ENCODE data around the gene NIPSNAP2. TPM values are rescaled to one million over a fixed set of nuclear protein-coding genes. Genes with fewer than 3 reads are reported as not detected.
A peak's percentile ranks its signal among the peaks of the same experiment; 100 is the strongest.
"Not testable (repeated sequence)": the region's sequence is repeated elsewhere in the genome, so short reads cannot be mapped to it uniquely, and the experiment has no call there.

Gene NIPSNAP2
- total RNA-seq, 1 donor from 2014 or later, result 39.4 TPM

DNA sequence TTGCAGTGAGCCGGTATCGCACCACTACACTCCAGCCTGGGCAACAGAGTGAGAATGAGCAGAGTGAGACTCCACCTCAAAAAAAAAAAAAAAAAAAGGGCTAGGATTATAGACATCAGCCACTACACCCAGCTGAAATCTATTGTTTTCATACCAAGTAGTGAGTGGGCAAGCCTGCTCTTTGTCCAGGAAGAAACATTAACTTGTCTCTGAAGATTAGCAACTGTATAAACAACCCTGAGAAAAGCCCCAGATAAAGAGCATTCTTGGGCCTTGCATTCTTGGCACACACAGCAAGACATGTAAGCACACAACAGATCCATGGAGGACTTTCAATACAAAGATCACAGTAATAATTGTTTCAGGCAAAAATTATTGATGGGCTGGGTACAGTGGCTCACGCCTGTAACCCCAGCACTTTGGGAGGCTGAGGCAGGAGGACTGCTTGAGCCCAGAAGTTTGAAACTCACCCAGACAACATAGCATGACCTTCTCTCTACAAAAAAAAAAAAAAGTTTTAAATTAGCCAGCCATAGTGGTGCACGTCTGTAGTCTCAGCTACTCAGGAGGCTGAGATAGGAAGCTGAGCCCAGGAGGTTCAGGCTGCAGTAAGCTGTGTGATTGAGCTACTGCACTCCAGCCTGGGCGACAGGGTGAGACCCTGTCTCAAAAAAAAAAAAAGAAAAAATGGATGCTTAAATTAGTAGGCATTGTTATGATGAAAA, 82.5 kb downstream of the NIPSNAP2 start:
- peaks cover 8% of the 10 kb centered on the region for H3K4me1 Mint-ChIP-seq (ENCODE audit: unreplicated experiment)
- peaks cover 3% of the 10 kb centered on the region for H3K27me3 Mint-ChIP-seq (ENCODE audit: unreplicated experiment)
- H3K36me3 Mint-ChIP-seq (ENCODE audit: low read depth, unreplicated experiment), result peaks cover 4% of the 10 kb centered on the region
- TF ChIP-seq, protein P1, sequence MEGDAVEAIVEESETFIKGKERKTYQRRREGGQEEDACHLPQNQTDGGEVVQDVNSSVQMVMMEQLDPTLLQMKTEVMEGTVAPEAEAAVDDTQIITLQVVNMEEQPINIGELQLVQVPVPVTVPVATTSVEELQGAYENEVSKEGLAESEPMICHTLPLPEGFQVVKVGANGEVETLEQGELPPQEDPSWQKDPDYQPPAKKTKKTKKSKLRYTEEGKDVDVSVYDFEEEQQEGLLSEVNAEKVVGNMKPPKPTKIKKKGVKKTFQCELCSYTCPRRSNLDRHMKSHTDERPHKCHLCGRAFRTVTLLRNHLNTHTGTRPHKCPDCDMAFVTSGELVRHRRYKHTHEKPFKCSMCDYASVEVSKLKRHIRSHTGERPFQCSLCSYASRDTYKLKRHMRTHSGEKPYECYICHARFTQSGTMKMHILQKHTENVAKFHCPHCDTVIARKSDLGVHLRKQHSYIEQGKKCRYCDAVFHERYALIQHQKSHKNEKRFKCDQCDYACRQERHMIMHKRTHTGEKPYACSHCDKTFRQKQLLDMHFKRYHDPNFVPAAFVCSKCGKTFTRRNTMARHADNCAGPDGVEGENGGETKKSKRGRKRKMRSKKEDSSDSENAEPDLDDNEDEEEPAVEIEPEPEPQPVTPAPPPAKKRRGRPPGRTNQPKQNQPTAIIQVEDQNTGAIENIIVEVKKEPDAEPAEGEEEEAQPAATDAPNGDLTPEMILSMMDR (IDR thresholded peaks at IDR 0.05; ENCODE audit: unreplicated experiment), result no peak
- no peak overlapping the region for H3K4me3 Mint-ChIP-seq (ENCODE audit: unreplicated experiment)
- H3K27ac Mint-ChIP-seq (ENCODE audit: unreplicated experiment), result peak overlapping the region; percentile 96
- no peak for DNase-seq (ENCODE audit: low spot score)
- H3K9me3 Mint-ChIP-seq (ENCODE audit: unreplicated experiment), result no peaks in the 10 kb centered on the region

DNA sequence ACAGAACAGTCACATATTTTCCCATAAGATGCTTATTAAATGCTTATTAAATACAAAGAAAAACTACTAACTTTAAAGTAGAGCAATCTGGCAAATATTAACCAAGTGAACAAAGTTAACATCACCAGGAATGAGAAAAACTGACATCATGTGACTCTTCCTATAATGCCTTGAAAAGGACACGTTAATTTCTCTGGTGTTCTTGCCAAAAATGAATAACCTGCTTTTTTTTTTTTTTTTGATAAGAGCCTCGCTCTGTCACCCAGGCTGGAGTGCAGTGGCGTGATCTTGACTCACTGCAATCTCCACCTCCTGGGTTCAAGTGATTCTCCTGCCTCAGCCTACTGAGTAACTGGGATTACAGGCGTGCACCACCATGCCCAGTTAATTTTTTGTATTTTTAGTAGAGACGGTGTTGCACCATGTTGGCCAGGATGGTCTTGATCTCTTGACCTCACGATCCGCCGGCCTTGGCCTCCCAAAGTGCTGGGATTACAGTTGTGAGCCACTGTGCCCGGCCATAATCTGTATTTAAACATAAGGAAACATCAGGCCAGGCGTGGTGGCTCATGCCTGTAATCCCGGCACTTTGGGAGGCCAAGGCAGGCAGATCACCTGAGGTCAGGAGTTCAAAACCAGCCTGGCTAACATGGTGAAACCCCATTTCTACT, 83.2 kb downstream of the NIPSNAP2 start:
- H3K9me3 Mint-ChIP-seq (ENCODE audit: unreplicated experiment); H3K4me3 Mint-ChIP-seq (ENCODE audit: unreplicated experiment); DNase-seq (ENCODE audit: low spot score); H3K27me3 Mint-ChIP-seq (ENCODE audit: unreplicated experiment); H3K36me3 Mint-ChIP-seq (ENCODE audit: low read depth, unreplicated experiment): not testable (repeated sequence)
- Mint-ChIP-seq H3K27ac (ENCODE audit: unreplicated experiment) (peak overlapping the region; percentile 96), H3K4me1 (ENCODE audit: unreplicated experiment) (peaks cover 12% of the 10 kb centered on the region)

DNA sequence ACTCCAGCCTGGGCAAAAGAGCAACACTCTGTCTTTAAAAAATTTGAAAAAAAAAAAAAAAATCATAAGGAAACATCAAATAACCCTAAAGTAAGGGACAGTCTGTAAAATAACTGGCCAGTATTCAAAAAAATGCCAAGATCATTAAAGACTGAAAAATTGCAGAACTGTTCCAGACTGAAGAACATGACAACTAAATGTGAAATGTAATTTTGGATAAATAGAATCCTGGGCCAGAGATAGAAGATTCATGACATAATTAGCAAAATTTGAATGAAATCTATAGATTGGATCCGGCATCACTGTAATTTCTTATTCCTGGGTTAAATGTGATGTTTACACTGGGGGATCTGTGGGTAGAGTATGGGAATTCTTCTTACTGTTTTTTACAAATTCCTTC, 83.9 kb downstream of the NIPSNAP2 start:
- TF ChIP-seq, protein P1 (IDR thresholded peaks at IDR 0.05; ENCODE audit: unreplicated experiment), result no peak
- Mint-ChIP-seq H3K27ac (ENCODE audit: unreplicated experiment) (peak overlapping the region; percentile 2), H3K9me3 (ENCODE audit: unreplicated experiment) (no peaks in the 10 kb centered on the region), H3K27me3 (ENCODE audit: unreplicated experiment) (peaks cover 3% of the 10 kb centered on the region), H3K36me3 (ENCODE audit: low read depth, unreplicated experiment) (no peaks in the 10 kb centered on the region), H3K4me1 (ENCODE audit: unreplicated experiment) (peaks cover 16% of the 10 kb centered on the region), H3K4me3 (ENCODE audit: unreplicated experiment) (no peak overlapping the region)
- no peak for DNase-seq (ENCODE audit: low spot score)

DNA sequence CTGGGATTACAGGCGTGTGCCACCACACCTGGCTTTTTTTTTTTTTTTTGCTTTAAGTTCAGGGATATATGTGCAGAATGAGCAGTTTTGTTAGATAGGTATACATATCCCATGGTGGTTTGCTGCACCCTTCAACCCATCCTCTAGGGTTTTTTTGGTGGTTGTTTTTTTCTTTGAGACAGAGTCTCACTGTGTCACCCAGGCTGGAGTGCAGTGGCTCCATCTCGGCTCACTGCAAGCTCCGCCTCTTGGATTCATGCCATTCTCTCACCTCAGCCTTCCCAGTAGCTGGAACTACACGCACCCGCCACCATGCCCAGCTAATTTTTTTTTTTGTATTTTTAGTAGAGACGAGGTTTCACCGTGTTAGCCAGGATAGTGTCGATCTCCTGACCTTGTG, 84.4 kb downstream of the NIPSNAP2 start:
- not testable (repeated sequence) for H3K4me3 Mint-ChIP-seq (ENCODE audit: unreplicated experiment); H3K36me3 Mint-ChIP-seq (ENCODE audit: low read depth, unreplicated experiment); H3K9me3 Mint-ChIP-seq (ENCODE audit: unreplicated experiment); H3K27me3 Mint-ChIP-seq (ENCODE audit: unreplicated experiment); H3K27ac Mint-ChIP-seq (ENCODE audit: unreplicated experiment); DNase-seq (ENCODE audit: low spot score)
- peaks cover 16% of the 10 kb centered on the region for H3K4me1 Mint-ChIP-seq (ENCODE audit: unreplicated experiment)

Other genes starting within 250 kb of the NIPSNAP2 start
- gene SEPTIN14, start 101.8 kb upstream of the NIPSNAP2 start, total RNA-seq (ENCODE audit: unreplicated experiment), result not detected
- 4.4 TPM for gene ZNF713, start 77.1 kb upstream of the NIPSNAP2 start, total RNA-seq (ENCODE audit: unreplicated experiment)
- gene MRPS17, start 12.7 kb upstream of the NIPSNAP2 start, total RNA-seq (ENCODE audit: unreplicated experiment), result 11.7 TPM
- 38.1 TPM for gene PSPH, start 86.9 kb downstream of the NIPSNAP2 start, total RNA-seq (ENCODE audit: unreplicated experiment)
- 174 TPM for gene CCT6A, start 87.2 kb downstream of the NIPSNAP2 start, total RNA-seq (ENCODE audit: unreplicated experiment)
- 110 TPM for gene SUMF2, start 99.7 kb downstream of the NIPSNAP2 start, total RNA-seq (ENCODE audit: unreplicated experiment)
- gene PHKG1, start 128.4 kb downstream of the NIPSNAP2 start, total RNA-seq (ENCODE audit: unreplicated experiment), result not detected
- gene CHCHD2, start 141.9 kb downstream of the NIPSNAP2 start, total RNA-seq (ENCODE audit: unreplicated experiment), result 1.7 TPM
- not detected for gene NUPR2, start 151.8 kb downstream of the NIPSNAP2 start, total RNA-seq (ENCODE audit: unreplicated experiment)

Data from endothelial cell (in vitro differentiated cells).